Inferior parietal cortex (tissue), 1 donor: ENCODE data around the gene CASS4.

Source experiments
- DNase-seq: peaks from one replicate; pipeline ENCODE4 v3.0.0-alpha.2; 2016; ENCODE audit errors: extremely low spot score

Gene CASS4

GRCh38 chr20:56504373-56505005 lies 92.4 kb downstream of the CASS4 start:
- DNase-seq: no peak

GRCh38 chr20:56506103-56506502 lies 94.0 kb downstream of the CASS4 start:
- no peak for DNase-seq
